Hepatocyte (in vitro differentiated cells): Measurements from ENCODE around the gene PGM1. TPM values are rescaled to one million over a fixed set of nuclear protein-coding genes. Genes with fewer than 3 reads are reported as not detected.

Experiments used
- DNase-seq: peaks from one replicate; pipeline ENCODE4 v3.0.0-alpha.2; 2016; ENCODE audit warnings: low spot score
- H2AFZ ChIP-seq: fragments of 200-600 bp; sonication (generic); 2 replicates; pipeline ENCODE4 v1.6.0; 2016; ENCODE audit warnings: antibody characterized with exemption, mild to moderate bottlenecking
- H3K27ac ChIP-seq: fragments of 200-600 bp; sonication (generic); 2 replicates; pipeline ENCODE4 v1.5.1; 2016; ENCODE audit warnings: mild to moderate bottlenecking
- H3K27me3 ChIP-seq: fragments of 200-600 bp; sonication (generic); 2 replicates; pipeline ENCODE4 v1.6.1; 2016
- H3K36me3 ChIP-seq: fragments of 200-600 bp; sonication (generic); replicated peaks from 2 replicates; pipeline ENCODE4 v1.5.1; 2016; ENCODE audit warnings: low read depth; ENCODE audit not compliant: insufficient read depth
- H3K4me1 ChIP-seq: fragments of 200-600 bp; sonication (generic); 2 replicates; pipeline ENCODE4 v1.5.1; 2016; ENCODE audit warnings: mild to moderate bottlenecking, moderate library complexity; ENCODE audit not compliant: insufficient read depth
- H3K4me2 ChIP-seq: fragments of 200-600 bp; sonication (generic); 2 replicates; pipeline ENCODE4 v1.6.0; 2016
- H3K4me3 ChIP-seq: fragments of 200-600 bp; sonication (generic); 2 replicates; pipeline ENCODE4 v1.5.1; 2016; ENCODE audit warnings: mild to moderate bottlenecking
- H3K79me2 ChIP-seq: fragments of 200-600 bp; sonication (generic); 2 replicates; pipeline ENCODE4 v1.6.0; 2017; ENCODE audit warnings: mild to moderate bottlenecking
- H3K9me2 ChIP-seq: fragments of 200-600 bp; sonication (generic); replicated peaks from 2 replicates; pipeline ENCODE4 v1.6.0; 2017; ENCODE audit warnings: mild to moderate bottlenecking; ENCODE audit not compliant: insufficient read depth
- H3K9me3 ChIP-seq: fragments of 200-600 bp; sonication (generic); 2 replicates; pipeline ENCODE4 v1.5.1; 2016; ENCODE audit warnings: low read depth, mild to moderate bottlenecking
- H4K20me1 ChIP-seq: fragments of 200-600 bp; sonication (generic); 2 replicates; pipeline ENCODE4 v1.6.0; 2016; ENCODE audit warnings: mild to moderate bottlenecking; ENCODE audit not compliant: insufficient read depth, poor library complexity, severe bottlenecking
- CTCF ChIP-seq: fragments of 200-600 bp; sonication (generic); IDR thresholded peaks from 2 replicates; pipeline ENCODE4 v1.5.1; 2016; ENCODE audit warnings: antibody characterized with exemption, mild to moderate bottlenecking; ENCODE audit not compliant: poor library complexity
- EZH2 ChIP-seq: fragments of 200-600 bp; sonication (generic); IDR thresholded peaks from 2 replicates; pipeline ENCODE4 v1.6.1; 2016; ENCODE audit warnings: antibody characterized with exemption, mild to moderate bottlenecking, borderline replicate concordance
- EZH2phosphoT487 ChIP-seq: fragments of 200-600 bp; sonication (generic); IDR thresholded peaks from one replicate; pipeline ENCODE4 v1.6.1; 2018; ENCODE audit warnings: antibody characterized with exemption, mild to moderate bottlenecking, low read depth, moderate library complexity; ENCODE audit not compliant: unreplicated experiment, severe bottlenecking
- WGBS: methylation state at CpG from one replicate; pipeline ENCODE4 v1.1.6; 2016; ENCODE audit warnings: low lambda C conversion rate; ENCODE audit errors: missing lambda C conversion rate; 5-methylcytosine and 5-hydroxymethylcytosine counted together
- polyA plus RNA-seq: library from polyadenylated mRNA; unstranded; fragments of >200 nt; fragmentation: Nextera tagmentation; extraction: Ambion mirVana; gene quantifications from 2 replicates; pipeline ENCODE4 v1.2.1, GENCODE V29; 2016
- total RNA-seq: library from RNA; depleted of rRNA; stranded (reverse); fragments of >200 nt; gene quantifications from 2 replicates; pipeline ENCODE4 v1.2.3, GENCODE V29; 2014

PGM1 gene
- total and polyA plus RNA-seq, 2 experiments from 2014 or later: 85.0 to 88.9 TPM

- 79% methylated on average over 2 of the region's 2 CpGs for WGBS
Measured at GRCh38 chr1:63668298-63668697, 75.1 kb downstream of the PGM1 start.

GRCh38 chr1:63669151-63669961 is 76.1 kb downstream of the PGM1 start:
- Histone ChIP-seq H3K79me2 (no peaks in the 10 kb centered on the region), H3K9me2 (no peaks in the 10 kb centered on the region), H2AFZ (no peak overlapping the region), H3K4me1 (no peaks in the 10 kb centered on the region), H3K4me3 (no peak overlapping the region), H3K27me3 (no peaks in the 10 kb centered on the region), H3K9me3 (no peaks in the 10 kb centered on the region), H3K4me2 (no peak overlapping the region), H3K27ac (no peak overlapping the region), H3K36me3 (no peaks in the 10 kb centered on the region), H4K20me1 (no peaks in the 10 kb centered on the region)
- DNase-seq: no peak
- WGBS: 94% methylated on average over 15 of the region's 15 CpGs
- no peak for TF ChIP-seq EZH2phosphoT487
- TF ChIP-seq EZH2: no peak
- TF ChIP-seq CTCF: no peak

More at GRCh38 chr1:63668298-63668697, 75.1 kb downstream of the PGM1 start:
- no peaks in the 10 kb centered on the region for H3K27me3 ChIP-seq
- H3K27ac ChIP-seq: no peak overlapping the region
- no peaks in the 10 kb centered on the region for H4K20me1 ChIP-seq
- H3K4me1 ChIP-seq: no peaks in the 10 kb centered on the region
- H3K79me2 ChIP-seq: no peaks in the 10 kb centered on the region
- H2AFZ ChIP-seq: no peak overlapping the region
- H3K9me3 ChIP-seq: no peaks in the 10 kb centered on the region
- no peak overlapping the region for H3K4me2 ChIP-seq
- TF ChIP-seq EZH2phosphoT487: no peak
- no peak overlapping the region for H3K4me3 ChIP-seq
- no peak for DNase-seq
- H3K36me3 ChIP-seq: no peaks in the 10 kb centered on the region
- H3K9me2 ChIP-seq: no peaks in the 10 kb centered on the region

DNA sequence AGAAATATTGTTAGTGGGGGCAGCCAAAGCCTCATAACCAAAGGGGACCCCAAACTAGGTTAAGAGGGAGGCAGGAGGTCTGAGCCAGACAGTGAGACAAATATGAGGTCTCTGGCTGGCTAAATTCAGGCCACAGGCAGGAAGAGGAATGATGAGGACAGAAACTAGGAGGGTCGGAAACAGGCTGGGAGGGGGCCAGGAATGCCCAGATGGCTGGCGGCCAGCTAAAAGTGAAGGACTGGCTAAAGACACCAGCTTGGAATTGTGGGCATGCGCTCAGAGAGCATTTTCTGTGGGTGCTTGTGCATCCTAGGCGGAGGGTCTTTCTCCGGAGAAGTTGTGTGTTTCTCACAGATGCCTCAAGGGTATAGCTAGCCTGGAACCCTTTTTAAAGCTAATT is 77.0 kb downstream of the PGM1 start:
- no peaks in the 10 kb centered on the region for H3K27me3 ChIP-seq
- no peak for TF ChIP-seq CTCF
- TF ChIP-seq EZH2phosphoT487: no peak
- no peak for TF ChIP-seq EZH2
- no peak overlapping the region for H3K4me3 ChIP-seq
- H4K20me1 ChIP-seq: no peaks in the 10 kb centered on the region
- H3K79me2 ChIP-seq: no peaks in the 10 kb centered on the region
- no peak overlapping the region for H3K4me2 ChIP-seq
- no peaks in the 10 kb centered on the region for H3K9me3 ChIP-seq
- no peak overlapping the region for H2AFZ ChIP-seq
- peaks cover 6% of the 10 kb centered on the region for H3K4me1 ChIP-seq
- no peaks in the 10 kb centered on the region for H3K36me3 ChIP-seq
- no peaks in the 10 kb centered on the region for H3K9me2 ChIP-seq
- DNase-seq: no peak
- H3K27ac ChIP-seq: no peak overlapping the region
- 99% methylated on average over 5 of the region's 5 CpGs for WGBS

- Histone ChIP-seq H3K4me2 (no peak overlapping the region), H2AFZ (no peak overlapping the region), H3K36me3 (no peaks in the 10 kb centered on the region), H3K9me2 (no peaks in the 10 kb centered on the region), H3K9me3 (no peaks in the 10 kb centered on the region), H4K20me1 (no peaks in the 10 kb centered on the region), H3K79me2 (no peaks in the 10 kb centered on the region), H3K27ac (no peak overlapping the region), H3K4me3 (no peak overlapping the region), H3K27me3 (no peaks in the 10 kb centered on the region), H3K4me1 (peaks cover 7% of the 10 kb centered on the region)
- no peak for DNase-seq
- TF ChIP-seq EZH2phosphoT487 (no peak), CTCF (no peak), EZH2 (no peak)
- WGBS: 100% methylated on average over 1 of the region's 1 CpG
Measured at GRCh38 chr1:63671514-63671913, 78.3 kb downstream of the PGM1 start.
